CD4-positive, CD25-positive, alpha-beta regulatory T cell (primary cell): ENCODE measurements around the gene DNASE1. TPM values are rescaled to one million over a fixed set of nuclear protein-coding genes. Genes with fewer than 3 reads are reported as not detected.
"Not testable (repeated sequence)": the region's sequence is repeated elsewhere in the genome, so short reads cannot be mapped to it uniquely, and the experiment has no call there.

Experiments
- ATAC-seq, 2 donors: fragments of 150-1000 bp; cut with Tn5 transposase; one replicate each; pipeline ENCODE4 v1.10.0; 2021; ENCODE audit warnings: low read depth in 2 of 2, moderate number of reproducible peaks in 2 of 2, moderate library complexity in 1 of 2
- DNase-seq, 3 donors: peaks; one replicate each; pipeline versions ENCODE4 v3.0.0 to v3.0.0-alpha.2; 2012 to 2022; ENCODE audit warnings: mixed read lengths in 1 of 3
- H3K27ac ChIP-seq: one replicate; pipeline ENCODE4 v1.7.0; 2013; ENCODE audit warnings: mild to moderate bottlenecking, low read length; ENCODE audit not compliant: insufficient read depth, poor library complexity, severe bottlenecking
- H3K27me3 ChIP-seq: one replicate; pipeline ENCODE4 v1.7.0; 2013; ENCODE audit warnings: low read length; ENCODE audit not compliant: control insufficient read depth, insufficient read depth
- H3K36me3 ChIP-seq: one replicate; pipeline ENCODE4 v1.7.0; 2013; ENCODE audit warnings: mild to moderate bottlenecking, low read length, moderate library complexity; ENCODE audit not compliant: control insufficient read depth, insufficient read depth
- H3K4me1 ChIP-seq: 2 replicates; pipeline ENCODE4 v1.7.0; 2013; ENCODE audit warnings: mild to moderate bottlenecking, low read length; ENCODE audit not compliant: insufficient read depth, control insufficient read depth, poor library complexity, severe bottlenecking
- H3K4me3 ChIP-seq: one replicate; pipeline ENCODE4 v1.7.0; 2013; ENCODE audit warnings: low read depth, mild to moderate bottlenecking, low read length, moderate library complexity
- H3K9me3 ChIP-seq, 2 experiments: 1 replicate in 1 of 2; 2 replicates in 1 of 2; pipeline ENCODE4 v1.7.0; 2013; ENCODE audit warnings: low read length in 2 of 2, mild to moderate bottlenecking in 1 of 2, moderate library complexity in 1 of 2; ENCODE audit not compliant: control insufficient read depth in 2 of 2
- H3K27ac Mint-ChIP-seq, 3 donors: one replicate each; pipeline ENCODE4 v1.8.0; 2020 to 2022; ENCODE audit warnings: mild to moderate bottlenecking in 3 of 3, mixed read lengths in 3 of 3, moderate library complexity in 2 of 3
- H3K27me3 Mint-ChIP-seq: one replicate; pipeline ENCODE4 v1.8.0; 2022; ENCODE audit warnings: mild to moderate bottlenecking, mixed read lengths
- H3K36me3 Mint-ChIP-seq: one replicate; pipeline ENCODE4 v1.8.0; 2020; ENCODE audit warnings: mixed read lengths
- H3K4me1 Mint-ChIP-seq, 4 donors: one replicate each; pipeline ENCODE4 v1.8.0; 2020 to 2022; ENCODE audit warnings: mixed read lengths in 4 of 4, mild to moderate bottlenecking in 1 of 4
- H3K4me3 Mint-ChIP-seq, 4 donors: one replicate each; pipeline ENCODE4 v1.8.0; 2020 to 2022; ENCODE audit warnings: mild to moderate bottlenecking in 4 of 4, mixed read lengths in 4 of 4, moderate library complexity in 3 of 4
- H3K9me3 Mint-ChIP-seq, 7 donors: one replicate each; pipeline ENCODE4 v1.8.0; 2020 to 2022; ENCODE audit warnings: mixed read lengths in 7 of 7, mild to moderate bottlenecking in 3 of 7, moderate library complexity in 2 of 7
- polyA plus RNA-seq, 4 donors: library from polyadenylated mRNA; unstranded; fragments of 300-500 nt; fragmentation: Illumina TruSeq; gene quantifications; one replicate each; pipeline ENCODE4 v1.2.3, GENCODE V29; 2021
- total RNA-seq: library from RNA; stranded (reverse); gene quantifications from one replicate; pipeline ENCODE4 v1.2.3, GENCODE V29; 2022

Gene DNASE1
- total and polyA plus RNA-seq, 5 donors from 2014 or later = 1.6 to 41.9 (median 3.8) TPM

DNA sequence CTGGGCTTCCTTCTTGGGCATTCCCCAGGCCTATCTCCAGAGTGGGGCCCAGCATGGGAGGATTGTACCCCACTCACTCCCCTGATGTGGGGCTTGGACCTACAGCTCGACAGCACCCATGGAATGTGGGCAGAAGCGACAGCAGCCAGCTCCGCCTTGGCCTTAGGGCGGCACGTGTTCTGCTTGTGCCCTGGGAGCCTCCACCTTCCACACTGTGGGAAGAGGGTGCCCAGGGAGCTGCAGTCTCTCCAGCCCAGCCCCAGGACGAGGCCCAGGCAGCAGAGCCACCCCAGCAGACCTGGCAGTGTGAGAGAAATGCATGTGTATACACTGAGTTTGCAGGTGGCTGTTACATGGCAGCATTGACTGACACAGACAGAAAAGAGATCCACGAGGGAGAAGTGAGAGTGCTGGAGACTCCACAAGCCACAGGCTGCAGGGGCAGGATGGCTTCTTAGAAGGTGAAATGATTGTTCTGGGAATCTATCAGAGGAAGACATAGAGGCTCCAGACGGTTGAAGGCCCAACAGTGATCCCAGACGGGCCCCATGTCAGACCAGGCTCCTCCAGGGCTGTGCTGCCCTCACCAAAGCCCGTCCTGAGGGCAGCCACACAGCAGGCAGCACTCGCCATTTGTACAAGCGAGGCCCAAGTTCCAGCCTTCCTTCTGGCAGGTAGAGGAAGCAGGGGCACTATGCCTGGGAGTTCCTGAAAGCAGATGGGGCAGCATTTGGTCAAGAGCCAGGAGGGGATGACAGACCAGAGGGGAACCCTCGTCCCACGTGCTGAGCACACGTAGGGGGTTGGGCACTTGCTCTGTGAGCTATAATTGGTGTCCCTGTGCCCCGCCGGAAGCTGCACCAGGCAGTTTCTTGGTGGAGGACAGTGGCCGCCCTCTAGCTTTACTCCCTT, 2.8 kb upstream of the DNASE1 start:
- Mint-ChIP-seq H3K27me3 (no peaks in the 10 kb centered on the region), H3K4me3 (no peak overlapping the region), H3K4me1 (peaks cover 0 to 6% (median 1%) of the 10 kb centered on the region in 4 donors), H3K27ac (peak overlapping the region in 1 of 3 donors; percentile 53), H3K9me3 (no peaks in the 10 kb centered on the region), H3K36me3 (peaks cover 10% of the 10 kb centered on the region)
- no peaks in the 10 kb centered on the region for H3K27me3 ChIP-seq
- H3K4me1 ChIP-seq = no peaks in the 10 kb centered on the region
- no peak overlapping the region for H3K4me3 ChIP-seq
- no peaks in the 10 kb centered on the region for H3K9me3 ChIP-seq
- DNase-seq = no peak
- no peak for ATAC-seq
- H3K27ac ChIP-seq = no peak overlapping the region
- peaks cover 17% of the 10 kb centered on the region for H3K36me3 ChIP-seq

DNA sequence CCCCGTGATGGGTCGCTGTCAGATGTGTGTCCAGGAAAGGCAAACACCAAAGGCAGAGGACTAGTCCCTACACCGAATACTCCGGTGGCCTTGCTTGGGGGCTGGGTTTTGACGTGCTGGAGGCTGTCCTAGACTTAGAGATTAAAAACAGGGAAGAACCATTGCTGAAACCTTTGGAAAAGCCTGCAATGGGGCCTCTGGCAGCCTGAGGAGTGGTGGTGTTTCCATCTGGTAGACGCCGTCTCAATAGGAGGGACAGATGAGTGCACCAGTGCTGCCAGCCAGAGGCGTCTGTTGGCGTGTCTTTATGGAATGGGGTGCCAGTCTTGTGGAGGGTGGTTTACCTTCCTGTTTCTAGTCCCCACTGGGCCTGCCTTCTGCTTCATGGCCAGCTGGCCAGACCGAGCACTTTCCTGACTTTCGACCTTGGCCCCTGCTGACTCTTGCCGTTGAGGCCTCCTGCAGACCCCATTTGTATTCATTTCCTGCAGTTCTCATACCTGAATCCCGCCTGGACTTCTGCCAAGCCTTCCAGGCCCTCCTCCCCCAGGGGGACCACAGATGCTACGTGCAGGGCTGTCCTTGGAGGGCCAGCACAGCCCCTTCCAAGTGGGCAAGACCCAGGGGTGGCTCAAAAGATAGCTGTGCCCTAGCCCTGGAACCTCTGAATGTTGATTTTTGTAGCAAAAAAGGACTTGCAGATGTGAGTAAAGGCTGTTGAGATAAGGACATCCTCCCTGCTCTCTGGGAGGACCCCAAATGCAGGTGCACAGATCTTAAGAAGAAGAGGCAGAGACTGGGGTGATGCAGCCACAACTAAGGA, 1.9 kb upstream of the DNASE1 start:
- no peak for DNase-seq
- H3K4me1 Mint-ChIP-seq = peaks cover 0 to 6% (median 1%) of the 10 kb centered on the region in 4 donors
- H3K27ac Mint-ChIP-seq = no peak overlapping the region
- H3K9me3 Mint-ChIP-seq = no peaks in the 10 kb centered on the region
- Histone ChIP-seq H3K27ac (no peak overlapping the region), H3K9me3 (no peaks in the 10 kb centered on the region), H3K27me3 (no peaks in the 10 kb centered on the region), H3K36me3 (peaks cover 25% of the 10 kb centered on the region), H3K4me1 (no peaks in the 10 kb centered on the region), H3K4me3 (no peak overlapping the region)
- H3K27me3 Mint-ChIP-seq = no peaks in the 10 kb centered on the region
- peaks cover 16% of the 10 kb centered on the region for H3K36me3 Mint-ChIP-seq
- ATAC-seq = no peak
- no peak overlapping the region for H3K4me3 Mint-ChIP-seq

DNA sequence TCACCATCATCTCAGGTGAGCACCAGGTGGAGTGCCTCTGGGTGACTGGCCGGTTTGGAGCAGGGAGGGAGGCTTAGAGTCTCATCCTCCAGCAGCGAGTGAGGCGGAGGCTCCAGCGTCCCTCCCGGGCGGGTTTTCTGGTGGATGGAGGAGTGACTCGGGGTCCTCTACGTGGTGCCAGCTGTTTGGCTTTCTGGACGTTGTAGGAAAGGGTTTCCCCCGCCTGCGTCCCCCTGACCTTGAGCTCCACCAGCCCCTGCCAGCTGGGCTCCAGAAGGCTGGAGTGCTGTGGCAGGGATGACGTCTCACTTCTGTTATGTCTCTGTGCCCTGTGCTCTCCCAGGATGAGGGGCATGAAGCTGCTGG, 522 bp downstream of the DNASE1 start:
- no peak overlapping the region for H3K4me3 Mint-ChIP-seq
- no peak overlapping the region for H3K4me3 ChIP-seq
- peak overlapping the region in 1 of 3 donors; percentile 51 for H3K27ac Mint-ChIP-seq
- H3K9me3 Mint-ChIP-seq = no peaks in the 10 kb centered on the region
- DNase-seq = no peak
- ATAC-seq = no peak
- no peak overlapping the region for H3K27ac ChIP-seq
- no peaks in the 10 kb centered on the region for H3K4me1 ChIP-seq
- H3K27me3 ChIP-seq = no peaks in the 10 kb centered on the region
- H3K27me3 Mint-ChIP-seq = no peaks in the 10 kb centered on the region
- H3K36me3 ChIP-seq = peaks cover 47% of the 10 kb centered on the region
- peaks cover 28% of the 10 kb centered on the region for H3K36me3 Mint-ChIP-seq
- no peaks in the 10 kb centered on the region for H3K9me3 ChIP-seq
- peaks cover 0 to 2% (median 0%) of the 10 kb centered on the region in 4 donors for H3K4me1 Mint-ChIP-seq

DNA sequence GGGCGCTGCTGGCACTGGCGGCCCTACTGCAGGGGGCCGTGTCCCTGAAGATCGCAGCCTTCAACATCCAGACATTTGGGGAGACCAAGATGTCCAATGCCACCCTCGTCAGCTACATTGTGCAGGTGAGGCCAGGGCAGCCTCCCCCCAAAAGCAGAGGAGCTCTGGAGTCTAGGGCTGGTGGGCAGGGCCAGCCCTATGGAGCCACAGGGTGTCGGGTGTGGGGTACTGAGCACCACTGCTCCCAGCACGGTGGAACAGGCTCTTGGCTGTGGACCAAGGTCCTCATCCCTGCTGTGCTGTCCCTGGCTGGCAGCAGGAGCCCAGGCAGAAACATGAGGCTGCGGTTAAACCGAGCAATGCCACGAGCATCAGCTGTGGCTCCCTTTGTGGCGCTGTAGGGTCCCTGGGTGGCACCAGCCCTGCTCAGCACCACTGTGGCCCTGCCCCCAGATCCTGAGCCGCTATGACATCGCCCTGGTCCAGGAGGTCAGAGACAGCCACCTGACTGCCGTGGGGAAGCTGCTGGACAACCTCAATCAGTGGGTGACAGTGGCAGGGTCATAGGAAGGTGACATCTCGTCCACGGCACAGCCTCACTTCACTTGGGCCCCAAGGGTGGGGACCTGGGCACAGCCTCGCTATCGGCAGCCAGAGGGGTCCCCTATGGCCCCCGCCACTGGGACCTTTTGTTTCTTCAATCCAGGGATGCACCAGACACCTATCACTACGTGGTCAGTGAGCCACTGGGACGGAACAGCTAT, 1.1 kb downstream of the DNASE1 start:
- no peaks in the 10 kb centered on the region for H3K4me1 ChIP-seq
- Mint-ChIP-seq H3K4me1 (peaks cover 0 to 2% (median 0%) of the 10 kb centered on the region in 4 donors), H3K36me3 (peaks cover 24% of the 10 kb centered on the region), H3K9me3 (no peaks in the 10 kb centered on the region), H3K27ac (peak overlapping the region in 1 of 3 donors; percentile 25), H3K4me3 (no peak overlapping the region), H3K27me3 (no peaks in the 10 kb centered on the region)
- DNase-seq (no peak), ATAC-seq (no peak)
- H3K27ac ChIP-seq = no peak overlapping the region
- H3K9me3 ChIP-seq = no peaks in the 10 kb centered on the region
- no peak overlapping the region for H3K4me3 ChIP-seq
- H3K36me3 ChIP-seq = peaks cover 52% of the 10 kb centered on the region
- H3K27me3 ChIP-seq = no peaks in the 10 kb centered on the region

DNA sequence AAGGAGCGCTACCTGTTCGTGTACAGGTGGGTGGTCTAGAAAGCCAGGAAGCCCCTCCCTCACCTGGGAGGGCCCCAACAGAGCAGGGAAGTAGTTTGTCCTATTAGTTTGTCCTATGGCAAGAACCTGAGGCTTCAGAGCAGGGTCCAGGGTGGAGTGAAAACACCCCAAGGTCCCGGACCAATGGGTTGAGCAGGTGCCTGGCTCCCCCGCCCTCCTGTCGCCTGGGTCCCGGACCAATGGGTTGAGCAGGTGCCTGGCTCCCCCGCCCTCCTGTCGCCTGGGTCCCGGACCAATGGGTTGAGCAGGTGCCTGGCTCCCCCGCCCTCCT, 1.6 kb downstream of the DNASE1 start:
- H3K27ac Mint-ChIP-seq = peak overlapping the region in 1 of 3 donors; percentile 25
- H3K9me3 ChIP-seq, H3K4me1 ChIP-seq, H3K27me3 ChIP-seq, H3K9me3 Mint-ChIP-seq, H3K4me3 ChIP-seq, H3K4me3 Mint-ChIP-seq, H3K27me3 Mint-ChIP-seq, H3K27ac ChIP-seq, H3K4me1 Mint-ChIP-seq, DNase-seq, ATAC-seq: not testable (repeated sequence)
- peaks cover 25% of the 10 kb centered on the region for H3K36me3 Mint-ChIP-seq
- H3K36me3 ChIP-seq = peaks cover 50% of the 10 kb centered on the region

DNA sequence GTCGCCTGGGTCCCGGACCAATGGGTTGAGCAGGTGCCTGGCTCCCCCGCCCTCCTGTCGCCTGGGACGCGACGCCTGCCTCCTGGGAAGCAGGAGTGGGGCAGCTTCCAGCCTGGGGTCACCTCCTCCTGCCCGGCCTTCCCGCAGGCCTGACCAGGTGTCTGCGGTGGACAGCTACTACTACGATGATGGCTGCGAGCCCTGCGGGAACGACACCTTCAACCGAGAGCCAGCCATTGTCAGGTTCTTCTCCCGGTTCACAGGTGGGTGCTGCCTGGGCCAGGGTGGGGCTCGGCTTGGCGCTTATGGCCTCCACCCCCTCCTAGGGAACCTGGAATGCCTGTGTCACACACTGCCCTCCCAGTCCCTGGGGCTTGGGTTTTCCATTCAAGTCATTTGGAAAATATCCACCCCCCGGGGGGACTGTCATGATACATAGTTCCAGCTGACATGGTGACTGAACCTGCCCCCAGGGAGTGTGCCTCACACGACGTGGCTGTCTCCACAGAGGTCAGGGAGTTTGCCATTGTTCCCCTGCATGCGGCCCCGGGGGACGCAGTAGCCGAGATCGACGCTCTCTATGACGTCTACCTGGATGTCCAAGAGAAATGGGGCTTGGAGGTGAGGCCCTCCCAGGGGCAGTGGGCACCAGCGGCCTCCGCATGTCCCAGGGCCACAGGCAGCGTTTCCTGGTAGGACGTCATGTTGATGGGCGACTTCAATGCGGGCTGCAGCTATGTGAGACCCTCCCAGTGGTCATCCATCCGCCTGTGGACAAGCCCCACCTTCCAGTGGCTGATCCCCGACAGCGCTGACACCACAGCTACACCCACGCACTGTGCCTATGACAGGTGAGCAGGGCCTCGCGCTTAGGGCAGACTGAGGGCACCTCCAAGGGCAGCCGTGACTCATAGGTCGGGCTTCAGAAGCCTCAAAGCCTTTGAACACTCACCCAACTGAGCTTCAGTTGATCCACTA, 2.3 kb downstream of the DNASE1 start:
- Mint-ChIP-seq H3K27me3 (no peaks in the 10 kb centered on the region), H3K4me1 (peaks cover 0 to 2% (median 0%) of the 10 kb centered on the region in 4 donors), H3K4me3 (no peak overlapping the region), H3K36me3 (peaks cover 24% of the 10 kb centered on the region), H3K27ac (peak overlapping the region in 2 of 3 donors; percentile 20 to 46), H3K9me3 (no peaks in the 10 kb centered on the region)
- peak in 1 of 3 donors; percentile 16 for DNase-seq
- no peaks in the 10 kb centered on the region for H3K27me3 ChIP-seq
- peaks cover 50% of the 10 kb centered on the region for H3K36me3 ChIP-seq
- H3K4me1 ChIP-seq = no peaks in the 10 kb centered on the region
- no peaks in the 10 kb centered on the region for H3K9me3 ChIP-seq
- no peak overlapping the region for H3K4me3 ChIP-seq
- no peak overlapping the region for H3K27ac ChIP-seq
- peak; percentile 16 to 29 for ATAC-seq
